Smooth muscle cell of bladder (primary cell): ENCODE measurements around the gene CHRDL1. TPM values are rescaled to one million over a fixed set of nuclear protein-coding genes. Genes with fewer than 3 reads are reported as not detected.

Experiments used
- total RNA-seq: library from RNA; depleted of rRNA; stranded (reverse); fragments of >200 nt; gene quantifications from 2 replicates; pipeline ENCODE4 v1.2.3, GENCODE V29; 2014

Gene CHRDL1, protein sequence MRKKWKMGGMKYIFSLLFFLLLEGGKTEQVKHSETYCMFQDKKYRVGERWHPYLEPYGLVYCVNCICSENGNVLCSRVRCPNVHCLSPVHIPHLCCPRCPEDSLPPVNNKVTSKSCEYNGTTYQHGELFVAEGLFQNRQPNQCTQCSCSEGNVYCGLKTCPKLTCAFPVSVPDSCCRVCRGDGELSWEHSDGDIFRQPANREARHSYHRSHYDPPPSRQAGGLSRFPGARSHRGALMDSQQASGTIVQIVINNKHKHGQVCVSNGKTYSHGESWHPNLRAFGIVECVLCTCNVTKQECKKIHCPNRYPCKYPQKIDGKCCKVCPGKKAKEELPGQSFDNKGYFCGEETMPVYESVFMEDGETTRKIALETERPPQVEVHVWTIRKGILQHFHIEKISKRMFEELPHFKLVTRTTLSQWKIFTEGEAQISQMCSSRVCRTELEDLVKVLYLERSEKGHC
- 0.14 and 0.46 TPM in 2 replicates for total RNA-seq

DNA sequence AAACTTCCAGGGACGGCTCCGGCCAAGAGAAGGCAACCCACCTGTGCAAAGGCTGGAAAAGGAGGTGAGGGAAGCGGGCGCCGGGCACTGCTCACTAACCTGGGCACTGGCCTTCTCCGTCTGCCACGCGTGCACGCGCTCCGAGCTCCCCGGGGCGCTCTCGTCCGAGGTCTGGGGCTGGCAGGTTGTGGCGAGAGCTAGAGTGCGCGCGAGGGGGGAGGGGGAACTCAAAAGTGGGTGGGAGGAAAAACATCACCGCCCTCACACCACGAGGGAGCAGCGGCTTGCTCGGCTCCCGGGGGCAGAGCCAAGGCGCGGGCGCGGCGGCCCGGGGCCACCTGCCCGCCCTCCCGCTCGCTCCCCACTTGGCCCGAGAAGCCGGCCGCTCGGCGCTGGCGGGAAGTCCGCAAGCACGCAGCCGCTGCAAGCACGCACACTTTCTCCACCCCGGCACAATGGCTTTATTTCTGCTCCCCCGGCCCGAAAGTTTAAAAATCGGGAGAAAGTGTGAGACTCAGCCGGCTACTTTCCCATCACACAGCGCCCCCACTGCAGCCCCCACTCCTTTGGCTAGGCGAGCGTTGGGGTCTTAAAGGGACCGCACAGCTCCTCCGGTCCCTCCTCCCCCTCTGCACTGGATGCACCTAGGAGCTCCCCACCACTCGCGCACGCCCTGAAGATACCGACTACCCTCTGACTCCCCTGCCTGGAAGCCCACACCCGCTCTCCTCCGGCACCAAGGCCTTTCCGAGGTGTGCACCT, at the start of gene CHRDL1:
TSS of gene CHRDL1 (minus strand) at position 173 of the 762 bp plus-strand sequence. CDS start 3,636 bp downstream, outside the sequence.

